CD14-positive monocyte (primary cell): ENCODE results near the gene INSR. TPM values are rescaled to one million over a fixed set of nuclear protein-coding genes. Genes with fewer than 3 reads are reported as not detected.

ENCODE experiments used
- DNase-seq, 3 donors: peaks; one replicate each; pipeline ENCODE4 v3.0.0-alpha.2; 2011 to 2022
- H2AFZ ChIP-seq: 2 replicates; pipeline ENCODE4 v1.6.0; 2012; ENCODE audit warnings: mild to moderate bottlenecking, low read depth, low read length, inconsistent platforms; ENCODE audit not compliant: insufficient read depth, poor library complexity, severe bottlenecking
- H3K27ac ChIP-seq, 2 donors: 1 replicate in 1 of 2; 2 replicates in 1 of 2; pipeline ENCODE4 v1.5.1; 2012 to 2013; ENCODE audit warnings: low read length in 2 of 2, control low read depth in 1 of 2, inconsistent platforms in 1 of 2, low read depth in 1 of 2, mild to moderate bottlenecking in 1 of 2
- H3K27me3 ChIP-seq, 2 donors: one replicate each; pipeline versions ENCODE4 v1.6.0 to v1.6.1; 2011 to 2013; ENCODE audit warnings: low read length in 2 of 2; ENCODE audit not compliant: control insufficient read depth in 2 of 2, insufficient read depth in 2 of 2
- H3K36me3 ChIP-seq, 2 donors: replicated peaks in 1 of 2; 1 replicate in 1 of 2; 2 replicates in 1 of 2; pipeline versions ENCODE4 v1.5.1 to v1.6.1; 2012 to 2013; ENCODE audit warnings: low read length in 2 of 2, control low read depth in 1 of 2, inconsistent platforms in 1 of 2, mild to moderate bottlenecking in 1 of 2; ENCODE audit not compliant: insufficient read depth in 2 of 2, control insufficient read depth in 1 of 2
- H3K4me1 ChIP-seq, 2 donors: 1 replicate in 1 of 2; 2 replicates in 1 of 2; pipeline versions ENCODE4 v1.5.1 to v1.6.1; 2012 to 2013; ENCODE audit warnings: low read length in 2 of 2, control low read depth in 1 of 2, inconsistent platforms in 1 of 2, mild to moderate bottlenecking in 1 of 2, moderate library complexity in 1 of 2; ENCODE audit not compliant: insufficient read depth in 2 of 2, control insufficient read depth in 1 of 2
- H3K4me2 ChIP-seq: replicated peaks from 2 replicates; pipeline ENCODE3; 2012; ENCODE audit warnings: low read length, moderate library complexity, mild to moderate bottlenecking; ENCODE audit not compliant: poor library complexity, severe bottlenecking; ENCODE audit errors: extremely low read depth
- H3K4me3 ChIP-seq, 3 experiments: fragments of 200-600 bp in 1 of 3; sonication (generic) in 1 of 3; replicated peaks in 1 of 3; 1 replicate in 2 of 3; 2 replicates in 1 of 3; pipeline ENCODE4 v1.5.1; 2011 to 2013; ENCODE audit warnings: low read length in 3 of 3, mild to moderate bottlenecking in 3 of 3, control low read depth in 2 of 3, low read depth in 2 of 3, inconsistent platforms in 1 of 3, moderate library complexity in 1 of 3
- H3K79me2 ChIP-seq: 2 replicates; pipeline ENCODE4 v1.6.0; 2012; ENCODE audit warnings: mild to moderate bottlenecking, control low read depth, inconsistent platforms, low read length, moderate library complexity; ENCODE audit not compliant: insufficient read depth
- H3K9ac ChIP-seq: 2 replicates; pipeline ENCODE4 v1.6.0; 2017; ENCODE audit warnings: low read length, mild to moderate bottlenecking; ENCODE audit not compliant: insufficient read depth, poor library complexity, severe bottlenecking
- H3K9me3 ChIP-seq, 2 donors: replicated peaks in 1 of 2; 1 replicate in 1 of 2; 2 replicates in 1 of 2; pipeline versions ENCODE4 v1.5.1 to v1.6.1; 2012 to 2013; ENCODE audit warnings: low read length in 2 of 2, control low read depth in 1 of 2; ENCODE audit not compliant: control insufficient read depth in 1 of 2, insufficient read depth in 1 of 2
- H4K20me1 ChIP-seq: 2 replicates; pipeline ENCODE4 v1.6.0; 2012; ENCODE audit warnings: mild to moderate bottlenecking, low read length, control low read depth, moderate library complexity; ENCODE audit not compliant: insufficient read depth
- H3K27ac Mint-ChIP-seq, 7 donors: one replicate each; pipeline ENCODE4 v1.8.0; 2020; ENCODE audit warnings: mild to moderate bottlenecking in 7 of 7, mixed read lengths in 7 of 7, moderate library complexity in 6 of 7, inconsistent platforms in 2 of 7
- H3K27me3 Mint-ChIP-seq, 3 donors: one replicate each; pipeline ENCODE4 v1.8.0; 2021 to 2022; ENCODE audit warnings: low read depth in 3 of 3, mild to moderate bottlenecking in 3 of 3, mixed read lengths in 3 of 3, moderate library complexity in 3 of 3, inconsistent platforms in 1 of 3
- H3K36me3 Mint-ChIP-seq, 2 donors: one replicate each; pipeline ENCODE4 v1.8.0; 2020; ENCODE audit warnings: mixed read lengths in 2 of 2, inconsistent platforms in 1 of 2, mild to moderate bottlenecking in 1 of 2
- H3K4me1 Mint-ChIP-seq: one replicate; pipeline ENCODE4 v1.8.0; 2020; ENCODE audit warnings: mild to moderate bottlenecking, mixed read lengths
- H3K4me3 Mint-ChIP-seq, 2 donors: one replicate each; pipeline ENCODE4 v1.8.0; 2020; ENCODE audit warnings: mild to moderate bottlenecking in 2 of 2, mixed read lengths in 2 of 2, moderate library complexity in 1 of 2
- H3K9me3 Mint-ChIP-seq, 7 donors: one replicate each; pipeline ENCODE4 v1.8.0; 2020 to 2022; ENCODE audit warnings: mixed read lengths in 7 of 7, mild to moderate bottlenecking in 6 of 7, moderate library complexity in 6 of 7, inconsistent platforms in 2 of 7
- CTCF ChIP-seq: fragments of 200-600 bp; IDR thresholded peaks from one replicate; pipeline ENCODE4 v1.8.0; 2022; ENCODE audit warnings: antibody characterized with exemption, mild to moderate bottlenecking
- WGBS: methylation state at CpG from one replicate; pipeline ENCODE4 v1.1.5; 2013; ENCODE audit warnings: missing lambda C conversion rate; ENCODE audit not compliant: insufficient coverage; 5-methylcytosine and 5-hydroxymethylcytosine counted together
- intact Hi-C, 2 donors: fragments of 100-400 bp; cut with micrococcal nuclease; formaldehyde crosslinking; loops; one replicate each; pipeline versions ENCODE4 v1.15.0 to v1.15.1; 2023
- polyA plus RNA-seq, 3 donors: library from polyadenylated mRNA; depleted of rRNA in 1 of 3; unstranded in 2 of 3; stranded (reverse) in 1 of 3; fragments of 300-500 nt in 2 of 3; fragments of >200 nt in 1 of 3; fragmentation: Illumina TruSeq in 2 of 3; gene quantifications; 1 replicate in 2 of 3; 2 replicates in 1 of 3; pipeline ENCODE4 v1.2.3, GENCODE V29; 2012 to 2021

Gene INSR
- polyA plus RNA-seq, 3 donors, result 2.9 to 12.4 (median 3.4) TPM

- peaks cover 10 to 16% of the 10 kb centered on the region in 2 donors for H3K4me1 ChIP-seq
- 100% methylated on average over 1 of the region's 1 CpG for WGBS
- H4K20me1 ChIP-seq, result peaks cover 23% of the 10 kb centered on the region
- no peak overlapping the region for H3K4me3 ChIP-seq
- H2AFZ ChIP-seq, result no peak overlapping the region
- intact Hi-C loops, result no loop called here
- H3K36me3 ChIP-seq, result no peaks in the 10 kb centered on the region
- no peak overlapping the region for H3K4me2 ChIP-seq
- H3K27ac ChIP-seq, result no peak overlapping the region
- H3K9me3 ChIP-seq, result peaks cover 4 to 5% of the 10 kb centered on the region in 2 donors
- Mint-ChIP-seq H3K27me3 (no peaks in the 10 kb centered on the region), H3K27ac (peak overlapping the region in 4 of 7 donors; percentile 37 to 64 (median 55)), H3K36me3 (peaks cover 2 to 8% of the 10 kb centered on the region in 2 donors), H3K4me3 (no peak overlapping the region), H3K9me3 (peaks cover 3 to 13% (median 7%) of the 10 kb centered on the region in 7 donors), H3K4me1 (peaks cover 34% of the 10 kb centered on the region)
- H3K79me2 ChIP-seq, result peaks cover 96% of the 10 kb centered on the region
- TF ChIP-seq CTCF, result no peak
- H3K27me3 ChIP-seq, result no peaks in the 10 kb centered on the region
- no peak overlapping the region for H3K9ac ChIP-seq
- no peak for DNase-seq
These were observed 44.1 kb downstream of the INSR start for GRCh38 chr19:7250057-7250596.

GRCh38 chr19:7247155-7247554 is 47.1 kb downstream of the INSR start:
- peaks cover 4 to 5% of the 10 kb centered on the region in 2 donors for H3K9me3 ChIP-seq
- no peak overlapping the region for H2AFZ ChIP-seq
- no CpG with 5 or more reads among the region's 4 CpGs for WGBS
- H3K27ac ChIP-seq, result peak overlapping the region in 1 of 2 donors; percentile 4
- TF ChIP-seq CTCF, result no peak
- Mint-ChIP-seq H3K36me3 (peaks cover 2 to 8% of the 10 kb centered on the region in 2 donors), H3K27me3 (no peaks in the 10 kb centered on the region), H3K9me3 (peaks cover 3 to 13% (median 7%) of the 10 kb centered on the region in 7 donors), H3K4me1 (peaks cover 31% of the 10 kb centered on the region), H3K4me3 (no peak overlapping the region), H3K27ac (peak overlapping the region in 2 of 7 donors; percentile 37 to 68)
- H3K9ac ChIP-seq, result no peak overlapping the region
- H3K4me3 ChIP-seq, result no peak overlapping the region
- no peak for DNase-seq
- no peak overlapping the region for H3K4me2 ChIP-seq
- H3K4me1 ChIP-seq, result peaks cover 18 to 20% of the 10 kb centered on the region in 2 donors
- peaks cover 19% of the 10 kb centered on the region for H4K20me1 ChIP-seq
- no peaks in the 10 kb centered on the region for H3K27me3 ChIP-seq
- intact Hi-C loops, result no loop called here
- peaks cover 92% of the 10 kb centered on the region for H3K79me2 ChIP-seq
- no peaks in the 10 kb centered on the region for H3K36me3 ChIP-seq
